Measurements from ENCODE around the gene PRIM2.
A peak's percentile ranks its signal among the peaks of the same experiment; 100 is the strongest.
"Not testable (repeated sequence)": the region's sequence is repeated elsewhere in the genome, so short reads cannot be mapped to it uniquely, and the experiment has no call there.

Gene PRIM2

GRCh38 chr6:57523221-57523620 is 205.8 kb downstream of the PRIM2 start:
- not testable (repeated sequence) for H3K27ac ChIP-seq (ENCODE audit: low read depth, low read length); H3F3A ChIP-seq (ENCODE audit: insufficient read depth); H4K20me1 ChIP-seq (ENCODE audit: low read depth, low read length); H3K27me3 ChIP-seq (ENCODE audit: low read length); H3K9me2 ChIP-seq (replicated peaks; ENCODE audit: insufficient read depth, low read length); H3K9ac ChIP-seq (ENCODE audit: low read length); H3K4me2 ChIP-seq (ENCODE audit: low read depth, low read length, poor library complexity, severe bottlenecking); H3K9me3 ChIP-seq (ENCODE audit: insufficient read depth, low read length); H3K4me3 ChIP-seq (ENCODE audit: insufficient read depth, low read length, poor library complexity, severe bottlenecking); H2AFZ ChIP-seq (ENCODE audit: low read depth, low read length, severe bottlenecking); H3K79me2 ChIP-seq (ENCODE audit: insufficient read depth, low read length); H3K36me3 ChIP-seq (ENCODE audit: low read length)

GRCh38 chr6:57529755-57530154 is 212.3 kb downstream of the PRIM2 start:
- H3F3A ChIP-seq (ENCODE audit: insufficient read depth); H2AFZ ChIP-seq (ENCODE audit: low read depth, low read length, severe bottlenecking); H4K20me1 ChIP-seq (ENCODE audit: low read depth, low read length); H3K36me3 ChIP-seq (ENCODE audit: low read length); H3K27ac ChIP-seq (ENCODE audit: low read depth, low read length); H3K79me2 ChIP-seq (ENCODE audit: insufficient read depth, low read length); H3K9me2 ChIP-seq (replicated peaks; ENCODE audit: insufficient read depth, low read length); H3K27me3 ChIP-seq (ENCODE audit: low read length); H3K4me2 ChIP-seq (ENCODE audit: low read depth, low read length, poor library complexity, severe bottlenecking); H3K9ac ChIP-seq (ENCODE audit: low read length); H3K9me3 ChIP-seq (ENCODE audit: insufficient read depth, low read length); H3K4me3 ChIP-seq (ENCODE audit: insufficient read depth, low read length, poor library complexity, severe bottlenecking): not testable (repeated sequence)

GRCh38 chr6:57532660-57533059 is 215.2 kb downstream of the PRIM2 start:
- not testable (repeated sequence) for H3K79me2 ChIP-seq (ENCODE audit: insufficient read depth, low read length); H3K9me3 ChIP-seq (ENCODE audit: insufficient read depth, low read length); H3K4me3 ChIP-seq (ENCODE audit: insufficient read depth, low read length, poor library complexity, severe bottlenecking); H3K36me3 ChIP-seq (ENCODE audit: low read length); H3K9ac ChIP-seq (ENCODE audit: low read length); H2AFZ ChIP-seq (ENCODE audit: low read depth, low read length, severe bottlenecking); H3K9me2 ChIP-seq (replicated peaks; ENCODE audit: insufficient read depth, low read length); H3K27ac ChIP-seq (ENCODE audit: low read depth, low read length); H3K27me3 ChIP-seq (ENCODE audit: low read length); H3F3A ChIP-seq (ENCODE audit: insufficient read depth); H4K20me1 ChIP-seq (ENCODE audit: low read depth, low read length); H3K4me2 ChIP-seq (ENCODE audit: low read depth, low read length, poor library complexity, severe bottlenecking)

DNA sequence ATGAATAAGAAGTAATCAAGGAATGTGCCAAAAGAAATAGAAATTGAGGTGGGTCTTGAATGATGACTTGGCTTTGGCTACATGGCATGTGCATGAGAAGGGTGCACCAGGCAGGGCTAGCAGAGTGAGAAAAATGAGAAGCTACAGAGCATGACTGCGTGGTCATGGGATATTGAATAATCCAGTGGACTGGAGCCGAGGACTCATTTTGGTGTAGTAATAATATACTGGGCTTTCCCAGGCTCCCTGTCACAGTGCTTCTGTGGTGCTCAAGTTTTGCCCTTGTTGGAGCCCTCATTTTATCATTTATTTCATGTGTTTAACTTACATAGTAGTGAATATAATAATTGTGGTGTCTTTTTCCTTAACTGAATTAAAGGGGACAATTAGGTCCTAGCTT is 217.7 kb downstream of the PRIM2 start:
- H3K27me3 ChIP-seq (ENCODE audit: low read length); H3K9me3 ChIP-seq (ENCODE audit: insufficient read depth, low read length); H3K9ac ChIP-seq (ENCODE audit: low read length): not testable (repeated sequence)

DNA sequence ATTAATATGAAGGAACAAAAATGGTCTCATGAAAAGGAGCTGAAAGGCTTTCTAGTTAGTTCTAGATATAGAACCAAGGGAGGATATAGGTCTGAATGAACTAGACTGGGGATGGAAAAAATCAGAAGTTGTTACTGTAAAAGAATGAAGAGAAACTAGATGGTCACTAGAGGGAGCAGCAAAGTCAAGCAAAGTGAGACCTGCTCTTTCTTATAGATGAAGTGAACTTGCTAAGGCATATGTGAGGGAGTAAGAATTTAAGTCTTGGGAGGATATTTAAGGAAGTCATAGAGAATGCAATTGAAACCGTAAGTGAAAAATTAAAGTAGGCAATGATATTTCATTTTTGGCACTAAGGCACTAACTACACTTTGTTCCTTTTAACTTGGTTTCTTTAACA is 218.6 kb downstream of the PRIM2 start:
- not testable (repeated sequence) for H3F3A ChIP-seq (ENCODE audit: insufficient read depth); H2AFZ ChIP-seq (ENCODE audit: low read depth, low read length, severe bottlenecking); H3K36me3 ChIP-seq (ENCODE audit: low read length); H4K20me1 ChIP-seq (ENCODE audit: low read depth, low read length); H3K4me3 ChIP-seq (ENCODE audit: insufficient read depth, low read length, poor library complexity, severe bottlenecking); H3K79me2 ChIP-seq (ENCODE audit: insufficient read depth, low read length); H3K9me3 ChIP-seq (ENCODE audit: insufficient read depth, low read length); H3K9ac ChIP-seq (ENCODE audit: low read length); H3K9me2 ChIP-seq (replicated peaks; ENCODE audit: insufficient read depth, low read length); H3K4me2 ChIP-seq (ENCODE audit: low read depth, low read length, poor library complexity, severe bottlenecking); H3K27ac ChIP-seq (ENCODE audit: low read depth, low read length); H3K27me3 ChIP-seq (ENCODE audit: low read length)
- TF ChIP-seq, protein P1, sequence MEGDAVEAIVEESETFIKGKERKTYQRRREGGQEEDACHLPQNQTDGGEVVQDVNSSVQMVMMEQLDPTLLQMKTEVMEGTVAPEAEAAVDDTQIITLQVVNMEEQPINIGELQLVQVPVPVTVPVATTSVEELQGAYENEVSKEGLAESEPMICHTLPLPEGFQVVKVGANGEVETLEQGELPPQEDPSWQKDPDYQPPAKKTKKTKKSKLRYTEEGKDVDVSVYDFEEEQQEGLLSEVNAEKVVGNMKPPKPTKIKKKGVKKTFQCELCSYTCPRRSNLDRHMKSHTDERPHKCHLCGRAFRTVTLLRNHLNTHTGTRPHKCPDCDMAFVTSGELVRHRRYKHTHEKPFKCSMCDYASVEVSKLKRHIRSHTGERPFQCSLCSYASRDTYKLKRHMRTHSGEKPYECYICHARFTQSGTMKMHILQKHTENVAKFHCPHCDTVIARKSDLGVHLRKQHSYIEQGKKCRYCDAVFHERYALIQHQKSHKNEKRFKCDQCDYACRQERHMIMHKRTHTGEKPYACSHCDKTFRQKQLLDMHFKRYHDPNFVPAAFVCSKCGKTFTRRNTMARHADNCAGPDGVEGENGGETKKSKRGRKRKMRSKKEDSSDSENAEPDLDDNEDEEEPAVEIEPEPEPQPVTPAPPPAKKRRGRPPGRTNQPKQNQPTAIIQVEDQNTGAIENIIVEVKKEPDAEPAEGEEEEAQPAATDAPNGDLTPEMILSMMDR (IDR thresholded peaks at IDR 0.05; ENCODE audit: insufficient read depth, low read length, poor library complexity, severe bottlenecking), result peak; percentile 39

More for the DNA sequence above, 217.7 kb downstream of the PRIM2 start:
- H4K20me1 ChIP-seq (ENCODE audit: low read depth, low read length); H3K79me2 ChIP-seq (ENCODE audit: insufficient read depth, low read length); H3K4me3 ChIP-seq (ENCODE audit: insufficient read depth, low read length, poor library complexity, severe bottlenecking); H3F3A ChIP-seq (ENCODE audit: insufficient read depth); H3K36me3 ChIP-seq (ENCODE audit: low read length); H3K9me2 ChIP-seq (replicated peaks; ENCODE audit: insufficient read depth, low read length); H3K4me2 ChIP-seq (ENCODE audit: low read depth, low read length, poor library complexity, severe bottlenecking); H2AFZ ChIP-seq (ENCODE audit: low read depth, low read length, severe bottlenecking); H3K27ac ChIP-seq (ENCODE audit: low read depth, low read length): not testable (repeated sequence)

DNA sequence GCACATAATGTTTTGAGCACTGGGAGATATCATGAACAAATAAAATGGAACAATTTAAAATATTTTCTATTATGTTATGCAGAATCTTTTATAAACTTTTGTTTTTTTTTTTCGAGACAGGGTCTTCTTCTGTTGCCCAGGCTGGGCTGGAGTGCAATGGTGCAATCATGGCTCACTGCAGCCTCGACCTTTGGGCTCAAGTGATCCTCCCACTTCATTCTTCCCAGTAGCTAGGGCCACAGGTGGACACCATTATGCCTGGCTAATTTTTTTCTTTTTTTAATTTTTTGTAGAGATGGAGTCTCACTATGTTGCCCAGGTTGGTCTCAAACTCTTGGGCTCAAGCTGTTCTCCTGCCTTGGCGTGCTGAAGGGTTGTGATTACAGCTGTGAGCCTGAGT is 220.5 kb downstream of the PRIM2 start:
- H3F3A ChIP-seq (ENCODE audit: insufficient read depth); H3K36me3 ChIP-seq (ENCODE audit: low read length); H3K9me2 ChIP-seq (replicated peaks; ENCODE audit: insufficient read depth, low read length); H3K4me2 ChIP-seq (ENCODE audit: low read depth, low read length, poor library complexity, severe bottlenecking); H2AFZ ChIP-seq (ENCODE audit: low read depth, low read length, severe bottlenecking); H3K4me3 ChIP-seq (ENCODE audit: insufficient read depth, low read length, poor library complexity, severe bottlenecking); H3K9ac ChIP-seq (ENCODE audit: low read length); H3K27me3 ChIP-seq (ENCODE audit: low read length); H3K27ac ChIP-seq (ENCODE audit: low read depth, low read length); H3K79me2 ChIP-seq (ENCODE audit: insufficient read depth, low read length); H3K9me3 ChIP-seq (ENCODE audit: insufficient read depth, low read length); H4K20me1 ChIP-seq (ENCODE audit: low read depth, low read length): not testable (repeated sequence)

DNA sequence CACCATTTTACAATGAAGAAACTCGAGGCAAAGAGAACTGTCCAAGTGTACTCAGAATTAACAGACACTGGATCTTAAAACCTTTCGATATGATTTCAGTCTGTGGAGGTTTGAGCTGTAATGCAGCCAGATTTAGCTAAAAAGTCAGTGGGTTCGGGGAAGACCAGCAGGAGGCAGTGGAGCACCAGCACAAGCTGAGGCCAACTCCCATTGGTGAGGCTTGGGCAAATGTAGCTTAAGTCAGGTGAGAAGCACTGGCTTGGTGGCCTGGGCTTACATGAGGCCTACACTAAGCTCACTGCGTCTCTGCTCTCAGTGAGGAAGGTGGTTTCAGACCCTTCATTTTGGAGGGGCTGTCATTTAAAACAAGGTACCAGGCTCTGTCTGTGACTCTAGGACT is 234.5 kb downstream of the PRIM2 start:
- H4K20me1 ChIP-seq (ENCODE audit: low read depth, low read length); H3K36me3 ChIP-seq (ENCODE audit: low read length); H3K79me2 ChIP-seq (ENCODE audit: insufficient read depth, low read length); H2AFZ ChIP-seq (ENCODE audit: low read depth, low read length, severe bottlenecking); H3K27me3 ChIP-seq (ENCODE audit: low read length); H3K4me2 ChIP-seq (ENCODE audit: low read depth, low read length, poor library complexity, severe bottlenecking); H3K9me2 ChIP-seq (replicated peaks; ENCODE audit: insufficient read depth, low read length); H3F3A ChIP-seq (ENCODE audit: insufficient read depth); H3K27ac ChIP-seq (ENCODE audit: low read depth, low read length); H3K4me3 ChIP-seq (ENCODE audit: insufficient read depth, low read length, poor library complexity, severe bottlenecking); H3K9me3 ChIP-seq (ENCODE audit: insufficient read depth, low read length); H3K9ac ChIP-seq (ENCODE audit: low read length): not testable (repeated sequence)

DNA sequence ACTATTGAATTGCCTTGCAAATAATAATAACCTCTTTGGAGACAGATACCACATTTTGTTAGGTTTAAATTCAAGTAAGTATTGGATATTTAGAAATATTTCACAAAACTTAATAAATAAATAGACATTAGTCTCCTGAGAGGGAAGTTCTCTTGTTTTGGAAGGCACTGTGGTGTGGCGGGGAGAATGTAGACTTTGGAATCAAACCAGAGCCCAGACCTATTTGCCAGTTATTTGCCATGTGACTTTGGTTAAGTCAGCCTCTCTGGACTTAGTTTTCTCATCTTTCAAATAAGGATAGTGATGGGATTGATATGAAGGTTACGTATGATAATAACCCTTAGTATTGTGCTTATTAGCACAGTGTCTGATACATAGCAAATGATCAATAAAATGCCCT is 240.4 kb downstream of the PRIM2 start:
- not testable (repeated sequence) for H3K4me3 ChIP-seq (ENCODE audit: insufficient read depth, low read length, poor library complexity, severe bottlenecking); H3K36me3 ChIP-seq (ENCODE audit: low read length); H3K9ac ChIP-seq (ENCODE audit: low read length); H3K4me2 ChIP-seq (ENCODE audit: low read depth, low read length, poor library complexity, severe bottlenecking); H3K9me3 ChIP-seq (ENCODE audit: insufficient read depth, low read length); H3K79me2 ChIP-seq (ENCODE audit: insufficient read depth, low read length); H2AFZ ChIP-seq (ENCODE audit: low read depth, low read length, severe bottlenecking); H4K20me1 ChIP-seq (ENCODE audit: low read depth, low read length); H3K27ac ChIP-seq (ENCODE audit: low read depth, low read length); H3K9me2 ChIP-seq (replicated peaks; ENCODE audit: insufficient read depth, low read length); H3F3A ChIP-seq (ENCODE audit: insufficient read depth); H3K27me3 ChIP-seq (ENCODE audit: low read length)
